Fibroblast of lung (primary cell): ENCODE data around the gene SETBP1. TPM values are rescaled to one million over a fixed set of nuclear protein-coding genes. Genes with fewer than 3 reads are reported as not detected.

ENCODE experiments used
- DNase-seq, 2 donors: peaks; one replicate each; pipeline versions ENCODE4 v3.0.0 to v3.0.0-alpha.2; 2010; ENCODE audit warnings: low read depth in 2 of 2
- H2AFZ ChIP-seq: 2 replicates; pipeline ENCODE4 v1.5.1; 2012; ENCODE audit warnings: low read length, control low read depth, inconsistent platforms
- H3K27ac ChIP-seq: 2 replicates; pipeline ENCODE4 v1.5.1; 2011; ENCODE audit warnings: low read length, control low read depth; ENCODE audit not compliant: insufficient read depth
- H3K27me3 ChIP-seq: 2 replicates; pipeline ENCODE4 v1.5.1; 2011; ENCODE audit warnings: mild to moderate bottlenecking, low read length; ENCODE audit not compliant: control insufficient read depth, insufficient read depth
- H3K36me3 ChIP-seq: 2 replicates; pipeline ENCODE4 v1.5.1; 2011; ENCODE audit warnings: low read length; ENCODE audit not compliant: control insufficient read depth, insufficient read depth
- H3K4me1 ChIP-seq: 2 replicates; pipeline ENCODE4 v1.5.1; 2011; ENCODE audit warnings: low read length; ENCODE audit not compliant: control insufficient read depth, insufficient read depth; ENCODE audit errors: extremely low read depth
- H3K4me2 ChIP-seq: 2 replicates; pipeline ENCODE4 v1.5.1; 2011; ENCODE audit warnings: low read length, control low read depth; ENCODE audit not compliant: insufficient read depth; ENCODE audit errors: extremely low read depth
- H3K4me3 ChIP-seq, 4 experiments: fragments of 200-600 bp in 1 of 4; sonication (generic) in 1 of 4; replicated peaks in 1 of 4; 2 replicates each; pipeline ENCODE4 v1.5.1; 2011 to 2016; ENCODE audit warnings: low read length in 4 of 4, low read depth in 3 of 4, mild to moderate bottlenecking in 3 of 4, control low read depth in 2 of 4, inconsistent platforms in 1 of 4, mixed read lengths in 1 of 4; ENCODE audit not compliant: insufficient read depth in 1 of 4; ENCODE audit errors: control extremely low read depth in 1 of 4
- H3K79me2 ChIP-seq: 2 replicates; pipeline ENCODE4 v1.5.1; 2012; ENCODE audit warnings: mild to moderate bottlenecking, low read length, inconsistent platforms; ENCODE audit not compliant: control insufficient read depth, insufficient read depth
- H3K9ac ChIP-seq: 2 replicates; pipeline ENCODE4 v1.5.1; 2011; ENCODE audit warnings: mild to moderate bottlenecking, low read length, control low read depth; ENCODE audit not compliant: insufficient read depth
- H3K9me3 ChIP-seq: 2 replicates; pipeline ENCODE4 v1.5.1; 2012; ENCODE audit warnings: low read depth, low read length; ENCODE audit not compliant: control insufficient read depth, insufficient read depth
- H4K20me1 ChIP-seq: 2 replicates; pipeline ENCODE4 v1.5.1; 2011; ENCODE audit warnings: low read length; ENCODE audit not compliant: control insufficient read depth, insufficient read depth; ENCODE audit errors: extremely low read depth
- EZH2 ChIP-seq: IDR thresholded peaks from 2 replicates; pipeline ENCODE4 v1.5.1; 2012; ENCODE audit warnings: low read length, control low read depth, mild to moderate bottlenecking; ENCODE audit errors: missing control alignments
- polyA plus RNA-seq, 2 donors: library from polyadenylated mRNA; depleted of rRNA in 1 of 2; stranded (reverse) in 1 of 2; unstranded in 1 of 2; fragments of >200 nt; gene quantifications; 2 replicates each; pipeline ENCODE4 v1.2.1, GENCODE V29; 2011 to 2012; ENCODE audit warnings: missing spikeins in 1 of 2
- total RNA-seq: library from RNA; depleted of rRNA; stranded (reverse); fragments of >200 nt; gene quantifications from 2 replicates; pipeline ENCODE4 v1.2.1, GENCODE V29; 2014
- TF ChIP-seq, protein P1 (sequence below), 2 donors: IDR thresholded peaks in 1 of 2; conservative IDR thresholded peaks in 1 of 2; 1 replicate in 1 of 2; 2 replicates in 1 of 2; pipeline ENCODE4 v1.5.1; 2011 to 2012; ENCODE audit warnings: low read length in 2 of 2, control low read depth in 1 of 2, inconsistent platforms in 1 of 2, low read depth in 1 of 2, mild to moderate bottlenecking in 1 of 2

The SETBP1 gene
- total and polyA plus RNA-seq, 2 donors (not counting 1 experiment from before 2014, with no cell fraction given), result 4.5 to 5.4 TPM

DNA sequence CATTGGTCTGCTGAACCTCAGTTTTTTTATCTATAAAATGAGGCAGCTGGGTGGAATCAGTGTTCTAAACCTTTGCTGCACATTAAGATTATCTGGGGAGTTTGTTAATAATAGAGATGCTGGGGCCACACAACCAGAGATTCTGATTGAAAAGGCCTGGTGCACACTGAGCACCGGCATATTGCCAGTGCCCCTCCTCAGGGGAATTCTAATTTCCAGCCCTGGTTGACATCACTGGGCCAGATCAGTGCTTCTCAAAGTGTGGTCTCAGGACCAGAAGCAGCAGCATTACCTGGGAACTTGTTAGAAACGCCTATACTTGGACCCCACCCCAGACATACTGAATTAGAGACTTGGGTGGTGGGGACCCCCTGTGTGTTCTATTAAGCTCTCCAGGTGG lies 112.5 kb downstream of the SETBP1 start:
- no peak overlapping the region for H3K4me2 ChIP-seq
- DNase-seq, result no peak
- no peaks in the 10 kb centered on the region for H4K20me1 ChIP-seq
- H3K79me2 ChIP-seq, result no peaks in the 10 kb centered on the region
- H3K27ac ChIP-seq, result no peak overlapping the region
- H3K4me1 ChIP-seq, result peaks cover 2% of the 10 kb centered on the region
- H3K36me3 ChIP-seq, result no peaks in the 10 kb centered on the region
- H3K27me3 ChIP-seq, result no peaks in the 10 kb centered on the region
- no peak overlapping the region for H3K9ac ChIP-seq
- H2AFZ ChIP-seq, result no peak overlapping the region
- H3K4me3 ChIP-seq, result no peak overlapping the region
- no peak for TF ChIP-seq EZH2
- TF ChIP-seq, protein P1, sequence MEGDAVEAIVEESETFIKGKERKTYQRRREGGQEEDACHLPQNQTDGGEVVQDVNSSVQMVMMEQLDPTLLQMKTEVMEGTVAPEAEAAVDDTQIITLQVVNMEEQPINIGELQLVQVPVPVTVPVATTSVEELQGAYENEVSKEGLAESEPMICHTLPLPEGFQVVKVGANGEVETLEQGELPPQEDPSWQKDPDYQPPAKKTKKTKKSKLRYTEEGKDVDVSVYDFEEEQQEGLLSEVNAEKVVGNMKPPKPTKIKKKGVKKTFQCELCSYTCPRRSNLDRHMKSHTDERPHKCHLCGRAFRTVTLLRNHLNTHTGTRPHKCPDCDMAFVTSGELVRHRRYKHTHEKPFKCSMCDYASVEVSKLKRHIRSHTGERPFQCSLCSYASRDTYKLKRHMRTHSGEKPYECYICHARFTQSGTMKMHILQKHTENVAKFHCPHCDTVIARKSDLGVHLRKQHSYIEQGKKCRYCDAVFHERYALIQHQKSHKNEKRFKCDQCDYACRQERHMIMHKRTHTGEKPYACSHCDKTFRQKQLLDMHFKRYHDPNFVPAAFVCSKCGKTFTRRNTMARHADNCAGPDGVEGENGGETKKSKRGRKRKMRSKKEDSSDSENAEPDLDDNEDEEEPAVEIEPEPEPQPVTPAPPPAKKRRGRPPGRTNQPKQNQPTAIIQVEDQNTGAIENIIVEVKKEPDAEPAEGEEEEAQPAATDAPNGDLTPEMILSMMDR (conservative IDR thresholded peaks at IDR 0.05 in 1 of 2, IDR thresholded peaks at IDR 0.05 in 1 of 2; ENCODE audit: low read depth in 1 of 2, low read length in 2 of 2), result no peak
- no peaks in the 10 kb centered on the region for H3K9me3 ChIP-seq

DNA sequence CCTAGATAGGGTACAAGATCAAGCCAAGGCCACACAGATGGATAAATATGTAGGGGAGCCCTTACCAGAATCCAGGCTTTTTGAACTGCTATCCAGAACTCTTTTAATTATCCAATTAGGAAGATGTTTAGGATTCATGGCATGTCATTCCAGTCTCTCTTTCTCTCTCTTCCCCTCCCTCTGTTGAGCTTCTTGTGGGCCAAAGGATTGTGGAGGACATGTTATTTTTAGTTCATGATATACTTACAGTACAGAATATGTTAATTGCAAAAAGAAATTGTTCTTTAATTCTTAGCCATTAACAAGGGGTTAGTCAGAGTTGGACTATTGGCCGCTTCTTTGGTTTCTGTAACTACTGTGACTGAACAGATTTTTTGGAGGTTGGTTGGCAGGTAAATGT lies 113.0 kb downstream of the SETBP1 start:
- H2AFZ ChIP-seq, result no peak overlapping the region
- H3K27me3 ChIP-seq, result no peaks in the 10 kb centered on the region
- H3K4me3 ChIP-seq, result no peak overlapping the region
- H3K4me1 ChIP-seq, result peaks cover 2% of the 10 kb centered on the region
- no peaks in the 10 kb centered on the region for H4K20me1 ChIP-seq
- H3K27ac ChIP-seq, result no peak overlapping the region
- H3K79me2 ChIP-seq, result no peaks in the 10 kb centered on the region
- no peaks in the 10 kb centered on the region for H3K36me3 ChIP-seq
- H3K9ac ChIP-seq, result no peak overlapping the region
- DNase-seq, result no peak
- TF ChIP-seq EZH2, result no peak
- TF ChIP-seq, protein P1 (conservative IDR thresholded peaks at IDR 0.05 in 1 of 2, IDR thresholded peaks at IDR 0.05 in 1 of 2; ENCODE audit: low read depth in 1 of 2, low read length in 2 of 2), result no peak
- H3K4me2 ChIP-seq, result no peak overlapping the region
- H3K9me3 ChIP-seq, result no peaks in the 10 kb centered on the region

DNA sequence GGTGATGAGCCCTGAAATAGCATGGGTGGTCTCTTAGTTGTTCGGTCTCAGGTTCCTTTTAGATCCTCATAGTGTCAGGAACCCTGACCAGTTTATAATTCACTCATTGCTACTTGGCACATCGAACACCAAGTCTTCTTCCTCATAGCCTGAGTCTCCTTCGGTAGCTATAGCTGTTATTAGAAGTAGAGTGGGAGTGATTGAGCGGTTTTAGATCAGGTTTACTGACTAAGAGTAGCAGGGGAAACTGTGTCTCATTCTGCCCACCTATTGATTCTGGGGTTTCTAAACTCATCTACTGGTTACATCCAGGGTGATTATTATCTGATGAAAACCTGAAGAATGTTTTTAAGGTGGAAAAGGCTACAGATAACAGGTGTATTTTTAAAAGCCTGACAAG lies 114.6 kb downstream of the SETBP1 start:
- H3K4me2 ChIP-seq, result no peak overlapping the region
- H2AFZ ChIP-seq, result no peak overlapping the region
- H3K9ac ChIP-seq, result no peak overlapping the region
- peaks cover 2% of the 10 kb centered on the region for H3K4me1 ChIP-seq
- no peaks in the 10 kb centered on the region for H3K27me3 ChIP-seq
- H3K79me2 ChIP-seq, result no peaks in the 10 kb centered on the region
- TF ChIP-seq EZH2, result no peak
- TF ChIP-seq, protein P1 (conservative IDR thresholded peaks at IDR 0.05 in 1 of 2, IDR thresholded peaks at IDR 0.05 in 1 of 2; ENCODE audit: low read depth in 1 of 2, low read length in 2 of 2), result no peak
- H3K9me3 ChIP-seq, result no peaks in the 10 kb centered on the region
- H3K36me3 ChIP-seq, result no peaks in the 10 kb centered on the region
- no peak overlapping the region for H3K27ac ChIP-seq
- H4K20me1 ChIP-seq, result no peaks in the 10 kb centered on the region
- DNase-seq, result no peak
- no peak overlapping the region for H3K4me3 ChIP-seq
